IMR-90 (cell line): Measurements from ENCODE around the gene TIAM1. TPM values are rescaled to one million over a fixed set of nuclear protein-coding genes. Genes with fewer than 3 reads are reported as not detected.

ENCODE experiments used
- ATAC-seq: fragments of 200-7000 bp; cut with Tn5 transposase; 2 replicates; pipeline ENCODE4 v1.9.1; 2020; ENCODE audit warnings: low read depth, mild to moderate bottlenecking, moderate library complexity
- BruUV-seq: library from RNA; stranded (reverse); fragments of 400-500 nt; replicated peaks from 2 replicates; lab custom pipeline; 2021; lab: Mats Ljungman, UMichigan
- CTCF ChIA-PET: fragments of 300-600 bp; formaldehyde crosslinking; extraction: SDS; loops from one replicate; lab custom pipeline; 2021; ENCODE audit warnings: antibody characterized with exemption; lab: Yijun Ruan, JAX
- POLR2A ChIA-PET: fragments of 300-600 bp; sonication (Branson Sonifier 250); formaldehyde crosslinking; loops from one replicate; lab custom pipeline; 2022; ENCODE audit warnings: antibody characterized with exemption; ENCODE audit not compliant: unreplicated experiment; lab: Charles Lee
- DNase-seq: peaks from one replicate; pipeline ENCODE4 v3.0.0; 2013
- H2AFZ ChIP-seq: replicated peaks from 2 replicates; pipeline ENCODE3; 2013; ENCODE audit warnings: low read length, mild to moderate bottlenecking; ENCODE audit not compliant: poor library complexity
- H2AK5ac ChIP-seq: 2 replicates; pipeline ENCODE4 v1.6.1; 2013; ENCODE audit warnings: low read depth, low read length, inconsistent platforms
- H2AK9ac ChIP-seq: replicated peaks from 2 replicates; pipeline ENCODE3; 2013; ENCODE audit warnings: mild to moderate bottlenecking, low read depth, low read length, moderate library complexity; ENCODE audit not compliant: poor library complexity
- H2BK120ac ChIP-seq: 2 replicates; pipeline ENCODE4 v1.6.1; 2013; ENCODE audit warnings: low read depth, low read length, inconsistent platforms
- H2BK15ac ChIP-seq: 3 replicates; pipeline ENCODE4 v1.6.1; 2013; ENCODE audit warnings: low read depth, low read length, inconsistent platforms
- H2BK20ac ChIP-seq: 2 replicates; pipeline ENCODE4 v1.6.1; 2013; ENCODE audit warnings: low read depth, mild to moderate bottlenecking, inconsistent platforms, low read length, moderate library complexity
- H2BK5ac ChIP-seq: 2 replicates; pipeline ENCODE4 v1.6.1; 2013; ENCODE audit warnings: mild to moderate bottlenecking, low read depth, low read length, inconsistent platforms; ENCODE audit not compliant: poor library complexity, severe bottlenecking
- H3K14ac ChIP-seq: replicated peaks from 2 replicates; pipeline ENCODE4 v1.6.1; 2013; ENCODE audit warnings: low read depth, low read length, inconsistent platforms
- H3K18ac ChIP-seq: 2 replicates; pipeline ENCODE4 v1.6.1; 2013; ENCODE audit warnings: low read depth, low read length, control low read depth
- H3K23ac ChIP-seq: 2 replicates; pipeline ENCODE4 v1.6.1; 2013; ENCODE audit warnings: low read depth, low read length, inconsistent platforms
- H3K27ac ChIP-seq: 2 replicates; pipeline ENCODE4 v1.5.1; 2013; ENCODE audit warnings: mild to moderate bottlenecking, control low read depth, low read length; ENCODE audit not compliant: insufficient read depth
- H3K27me3 ChIP-seq: 2 replicates; pipeline ENCODE4 v1.6.1; 2013; ENCODE audit warnings: low read length; ENCODE audit not compliant: control insufficient read depth, insufficient read depth
- H3K36me3 ChIP-seq: 2 replicates; pipeline ENCODE4 v1.6.1; 2013; ENCODE audit warnings: low read length, mixed read lengths; ENCODE audit not compliant: control insufficient read depth, insufficient read depth
- H3K4ac ChIP-seq: 2 replicates; pipeline ENCODE4 v1.6.1; 2013; ENCODE audit warnings: low read depth, low read length, inconsistent platforms
- H3K4me1 ChIP-seq: 2 replicates; pipeline ENCODE4 v1.6.1; 2013; ENCODE audit warnings: low read length, mixed read lengths; ENCODE audit not compliant: control insufficient read depth, insufficient read depth
- H3K4me2 ChIP-seq: 2 replicates; pipeline ENCODE4 v1.6.1; 2013; ENCODE audit warnings: low read depth, mild to moderate bottlenecking, control low read depth, low read length, moderate library complexity
- H3K4me3 ChIP-seq: 2 replicates; pipeline ENCODE4 v1.5.1; 2013; ENCODE audit warnings: low read depth, mild to moderate bottlenecking, control low read depth, low read length, moderate library complexity; ENCODE audit not compliant: insufficient read depth
- H3K56ac ChIP-seq: 2 replicates; pipeline ENCODE4 v1.6.1; 2013; ENCODE audit warnings: low read length, inconsistent platforms; ENCODE audit not compliant: insufficient read depth; ENCODE audit errors: extremely low read depth
- H3K79me1 ChIP-seq, 2 experiments: 2 replicates each; pipeline ENCODE4 v1.6.1; 2013; ENCODE audit warnings: low read length in 2 of 2, inconsistent platforms in 1 of 2, low read depth in 1 of 2
- H3K9ac ChIP-seq: 2 replicates; pipeline ENCODE4 v1.6.1; 2013; ENCODE audit warnings: low read depth, low read length, control low read depth
- H3K9me1 ChIP-seq: 2 replicates; pipeline ENCODE4 v1.6.1; 2013; ENCODE audit warnings: low read length, inconsistent platforms; ENCODE audit not compliant: insufficient read depth
- H3K9me3 ChIP-seq: 2 replicates; pipeline ENCODE4 v1.6.1; 2013; ENCODE audit warnings: low read length; ENCODE audit not compliant: control insufficient read depth, insufficient read depth
- H4K20me1 ChIP-seq: 2 replicates; pipeline ENCODE4 v1.6.1; 2013; ENCODE audit warnings: low read length, inconsistent platforms; ENCODE audit not compliant: insufficient read depth
- H4K5ac ChIP-seq: 2 replicates; pipeline ENCODE4 v1.6.1; 2013; ENCODE audit warnings: mild to moderate bottlenecking, low read depth, low read length, control low read depth
- H4K8ac ChIP-seq, 2 experiments: 2 replicates each; pipeline ENCODE4 v1.6.1; 2013; ENCODE audit warnings: low read depth in 2 of 2, low read length in 2 of 2, control low read depth in 1 of 2, inconsistent platforms in 1 of 2
- H4K91ac ChIP-seq: 2 replicates; pipeline ENCODE4 v1.6.1; 2013; ENCODE audit warnings: low read depth, low read length, inconsistent platforms; ENCODE audit not compliant: insufficient read depth
- BHLHE40 ChIP-seq: fragments of 150-350 bp; IDR thresholded peaks from 2 replicates; pipeline ENCODE4 v1.6.1; 2016; ENCODE audit warnings: mild to moderate bottlenecking, low read depth, low read length
- CEBPB ChIP-seq: IDR thresholded peaks from 2 replicates; pipeline ENCODE4 v1.6.1; 2012; ENCODE audit warnings: low read depth, low read length, improper control_type of control experiment
- MAFK ChIP-seq: IDR thresholded peaks from 2 replicates; pipeline ENCODE4 v1.6.1; 2012; ENCODE audit warnings: low read depth, low read length, improper control_type of control experiment
- POLR2A ChIP-seq: IDR thresholded peaks from 2 replicates; pipeline ENCODE4 v1.6.1; 2012; ENCODE audit warnings: mild to moderate bottlenecking, low read depth, low read length
- RAD21 ChIP-seq: IDR thresholded peaks from 2 replicates; pipeline ENCODE4 v1.6.1; 2012; ENCODE audit warnings: low read length, improper control_type of control experiment
- SMC3 ChIP-seq: fragments of 150-350 bp; IDR thresholded peaks from 2 replicates; pipeline ENCODE4 v1.6.1; 2016; ENCODE audit warnings: low read depth, mild to moderate bottlenecking, antibody characterized with exemption, low read length, moderate library complexity
- dilution Hi-C: fragments of 300-500 bp; cut with HindIII; formaldehyde crosslinking; loops from one replicate; pipeline ENCODE4 v1.14.3; 2018; ENCODE audit warnings: low sequenced_read_pairs; ENCODE audit not compliant: unreplicated experiment
- in situ Hi-C: fragments of 300-500 bp; cut with MboI; formaldehyde crosslinking; loops from 3 replicates; pipeline ENCODE4 v1.14.3; 2019; ENCODE audit warnings: low sequenced_read_pairs, inconsistent platforms, mixed read lengths
- intact Hi-C: fragments of 100-400 bp; cut with micrococcal nuclease; formaldehyde crosslinking; loops from 2 replicates; pipeline ENCODE4 v1.10.0; 2022
- polyA plus RNA-seq, 3 experiments: library from polyadenylated mRNA; depleted of rRNA; stranded (reverse); fragments of >200 nt; gene quantifications; 2 replicates each; pipeline ENCODE4 v1.2.3, GENCODE V29; 2012; ENCODE audit warnings: low replicate concordance in 1 of 3
- total RNA-seq: library from RNA; depleted of rRNA; stranded (reverse); fragments of >200 nt; gene quantifications from 2 replicates; pipeline ENCODE4 v1.2.3, GENCODE V29; 2012

The TIAM1 gene
- total and polyA plus RNA-seq, 2 of the 4 experiments (the other 2 are of a cell fraction): 2.9 to 9.3 TPM

GRCh38 chr21:31092832-31093625 is 251.0 kb downstream of the TIAM1 start (continued):
- no peak for TF ChIP-seq MAFK

- Histone ChIP-seq H3K9me3 (no peaks in the 10 kb centered on the region), H3K4me2 (no peak overlapping the region), H3K18ac (no peak overlapping the region), H2AFZ (no peak overlapping the region), H3K4me1 (no peaks in the 10 kb centered on the region), H2AK9ac (no peak overlapping the region), H3K36me3 (no peaks in the 10 kb centered on the region), H4K5ac (no peak overlapping the region), H3K27ac (no peak overlapping the region), H3K27me3 (no peaks in the 10 kb centered on the region), H4K91ac (no peak overlapping the region), H2BK15ac (no peak overlapping the region), H3K9me1 (no peaks in the 10 kb centered on the region), H4K8ac (no peak overlapping the region), H2BK5ac (no peak overlapping the region), H2AK5ac (no peak overlapping the region), H3K23ac (no peak overlapping the region), H3K14ac (no peak overlapping the region), H2BK120ac (no peak overlapping the region), H3K4ac (no peak overlapping the region), H3K56ac (no peak overlapping the region), H3K79me1 (no peaks in the 10 kb centered on the region), H3K4me3 (no peak overlapping the region), H2BK20ac (no peak overlapping the region), H3K9ac (no peak overlapping the region), H4K20me1 (no peaks in the 10 kb centered on the region)
- dilution Hi-C loops: no loop called here
- DNase-seq (no peak), ATAC-seq (no peak)
- ChIA-PET CTCF (interaction anchor here (1.0 kb wide), 1 partner anchor 9 kb away, joined by 4 read pairs; no protein-coding TSS in a partner anchor), POLR2A (no interaction called here)
- no TSS peak for BruUV-seq
- TF ChIP-seq BHLHE40: no peak
- no peak for TF ChIP-seq SMC3
- no peak for TF ChIP-seq POLR2A
- no peak for TF ChIP-seq RAD21
- TF ChIP-seq CEBPB: no peak
- in situ Hi-C loops: loop anchor here (25.0 kb wide), 1 partner anchor 2003 kb away; no protein-coding TSS in a partner anchor
- intact Hi-C loops: no loop called here
These were observed 253.7 kb downstream of the TIAM1 start for GRCh38 chr21:31090376-31090775.
